SU-DHL-6 (cell line): ENCODE data around the gene NFKBIA.

Source experiments
- H2AFZ ChIP-seq: fragments of 200-600 bp; sonication (generic); 2 replicates; pipeline ENCODE4 v1.6.1; 2014; ENCODE audit warnings: low read depth, mild to moderate bottlenecking, moderate library complexity, mixed read lengths, antibody characterized with exemption, low read length; ENCODE audit not compliant: severe bottlenecking
- H3F3A ChIP-seq: fragments of 200-600 bp; shearing (Covaris generic); 2 replicates; pipeline ENCODE4 v1.6.0; 2016; ENCODE audit warnings: antibody characterized with exemption, mild to moderate bottlenecking; ENCODE audit not compliant: insufficient read depth
- H3K27ac ChIP-seq: fragments of 200-600 bp; sonication (generic); 2 replicates; pipeline ENCODE4 v1.5.1; 2016; ENCODE audit warnings: low read depth, mild to moderate bottlenecking, low read length, moderate library complexity, mixed read lengths
- H3K27me3 ChIP-seq: fragments of 200-600 bp; sonication (generic), shearing (Covaris generic); 2 replicates; pipeline ENCODE4 v1.6.0; 2014; ENCODE audit warnings: mild to moderate bottlenecking, low read length
- H3K36me3 ChIP-seq: fragments of 200-600 bp; sonication (generic); 2 replicates; pipeline ENCODE4 v1.6.1; 2014; ENCODE audit warnings: mild to moderate bottlenecking, low read length, mixed read lengths
- H3K4me2 ChIP-seq: fragments of 300-600, 200-600 bp; shearing (Covaris generic), sonication (generic); 2 replicates; pipeline ENCODE4 v1.6.0; 2014; ENCODE audit warnings: low read length, low read depth, mild to moderate bottlenecking; ENCODE audit not compliant: poor library complexity, severe bottlenecking
- H3K4me3 ChIP-seq: fragments of 200-600 bp; sonication (generic); 2 replicates; pipeline ENCODE4 v1.5.1; 2014; ENCODE audit warnings: antibody characterized with exemption, low read length, mild to moderate bottlenecking, mixed read lengths; ENCODE audit not compliant: insufficient read depth, poor library complexity, severe bottlenecking
- H3K79me2 ChIP-seq: fragments of 200-600 bp; sonication (generic); 2 replicates; pipeline ENCODE4 v1.6.1; 2014; ENCODE audit warnings: mild to moderate bottlenecking, low read length, moderate library complexity; ENCODE audit not compliant: insufficient read depth
- H3K9ac ChIP-seq: fragments of 200-600 bp; sonication (generic); 2 replicates; pipeline ENCODE4 v1.7.0; 2014; ENCODE audit warnings: mild to moderate bottlenecking, low read length
- H3K9me2 ChIP-seq: fragments of 200-600 bp; sonication (generic); replicated peaks from 2 replicates; pipeline ENCODE4 v1.6.1; 2014; ENCODE audit warnings: low read length; ENCODE audit not compliant: insufficient read depth
- H3K9me3 ChIP-seq: fragments of 200-600 bp; sonication (generic); 2 replicates; pipeline ENCODE4 v1.6.1; 2014; ENCODE audit warnings: low read length, mixed read lengths; ENCODE audit not compliant: insufficient read depth
- H4K20me1 ChIP-seq: fragments of 200-600 bp; sonication (generic); 2 replicates; pipeline ENCODE4 v1.6.1; 2014; ENCODE audit warnings: low read depth, mild to moderate bottlenecking, antibody characterized with exemption, low read length, moderate library complexity, mixed read lengths
- CTCF ChIP-seq: fragments of 200-600 bp; sonication (generic); IDR thresholded peaks from one replicate; pipeline ENCODE4 v1.5.1; 2017; ENCODE audit warnings: antibody characterized with exemption, mild to moderate bottlenecking, low read length, moderate library complexity; ENCODE audit not compliant: insufficient read depth, poor library complexity, severe bottlenecking
- EZH2phosphoT487 ChIP-seq: fragments of 200-600 bp; sonication (generic), shearing (Covaris generic); conservative IDR thresholded peaks from 2 replicates; pipeline ENCODE4 v1.6.1; 2018; ENCODE audit warnings: mild to moderate bottlenecking, antibody characterized with exemption, low read length, moderate library complexity, mixed read lengths

The NFKBIA gene

GRCh38 chr14:35409595-35409994, 5.0 kb upstream of the NFKBIA start:
- H3K4me3 ChIP-seq: no peak overlapping the region
- no peaks in the 10 kb centered on the region for H3K79me2 ChIP-seq
- no peak overlapping the region for H3K27ac ChIP-seq
- H3K9ac ChIP-seq: no peak overlapping the region
- H3K4me2 ChIP-seq: no peak overlapping the region
- H3F3A ChIP-seq: peaks cover 19% of the 10 kb centered on the region
- no peak for TF ChIP-seq EZH2phosphoT487
- no peak for TF ChIP-seq CTCF
- H3K9me2 ChIP-seq: no peaks in the 10 kb centered on the region
- no peaks in the 10 kb centered on the region for H3K36me3 ChIP-seq
- no peaks in the 10 kb centered on the region for H3K27me3 ChIP-seq
- H4K20me1 ChIP-seq: no peaks in the 10 kb centered on the region
- H2AFZ ChIP-seq: no peak overlapping the region
- H3K9me3 ChIP-seq: no peaks in the 10 kb centered on the region

- peaks cover 4% of the 10 kb centered on the region; the same call in 1 of the 2 replicates for H4K20me1 ChIP-seq
- H3K9ac ChIP-seq: no peak overlapping the region
- peaks cover 6% of the 10 kb centered on the region for H3K36me3 ChIP-seq
- no peaks in the 10 kb centered on the region for H3K9me2 ChIP-seq
- H3K4me3 ChIP-seq: no peak overlapping the region
- no peaks in the 10 kb centered on the region for H3K9me3 ChIP-seq
- no peak overlapping the region for H3K27ac ChIP-seq
- H3F3A ChIP-seq: peaks cover 25% of the 10 kb centered on the region
- no peaks in the 10 kb centered on the region for H3K27me3 ChIP-seq
- H2AFZ ChIP-seq: no peak overlapping the region
- no peak overlapping the region for H3K4me2 ChIP-seq
- TF ChIP-seq EZH2phosphoT487 (no peak), CTCF (no peak)
- peaks cover 6% of the 10 kb centered on the region; the same call in 1 of the 2 replicates for H3K79me2 ChIP-seq
Measured at GRCh38 chr14:35408026-35408425, 3.5 kb upstream of the NFKBIA start.

DNA sequence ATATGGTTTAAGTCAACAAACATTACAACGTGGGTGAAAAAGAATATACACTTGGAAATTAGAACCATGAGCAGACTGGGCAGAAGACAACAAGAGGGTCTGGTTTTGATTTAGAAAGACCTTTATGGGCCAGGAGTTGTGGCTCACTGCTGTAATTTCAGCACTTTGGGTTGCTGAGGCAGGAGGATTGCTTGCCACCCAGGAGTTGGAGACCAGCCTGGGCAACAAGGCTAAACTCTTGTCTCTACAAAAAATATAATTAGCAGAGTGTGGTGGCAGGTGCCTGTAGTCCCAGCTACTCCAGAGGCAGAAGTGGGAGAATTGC, 2.7 kb upstream of the NFKBIA start:
- Histone ChIP-seq H3K36me3 (peaks cover 13% of the 10 kb centered on the region), H3K27ac (no peak overlapping the region), H3K9ac (no peak overlapping the region), H3F3A (peaks cover 32% of the 10 kb centered on the region), H3K27me3 (no peaks in the 10 kb centered on the region), H3K4me2 (no peak overlapping the region), H3K4me3 (no peak overlapping the region), H3K9me3 (no peaks in the 10 kb centered on the region), H3K79me2 (peaks cover 11% of the 10 kb centered on the region; the same call in 1 of the 2 replicates), H3K9me2 (no peaks in the 10 kb centered on the region), H4K20me1 (peaks cover 4% of the 10 kb centered on the region; the same call in 1 of the 2 replicates), H2AFZ (no peak overlapping the region)
- no peak for TF ChIP-seq EZH2phosphoT487
- TF ChIP-seq CTCF: no peak
